WERI-Rb-1 (cell line): ENCODE results near the gene LLPH.

Experiments
- DNase-seq: peaks from one replicate; pipeline ENCODE4 v3.0.0-alpha.2; 2020
- H3K27ac ChIP-seq: fragments of 250-450 bp; sonication (Bioruptor Pico); 2 replicates; pipeline ENCODE4 v1.5.1; 2020; ENCODE audit warnings: mild to moderate bottlenecking, moderate library complexity
- H3K27me3 ChIP-seq: fragments of 250-450 bp; sonication (Bioruptor Pico); 2 replicates; pipeline ENCODE4 v1.5.1; 2021; ENCODE audit warnings: mild to moderate bottlenecking, low read depth, moderate library complexity; ENCODE audit not compliant: insufficient read depth, severe bottlenecking
- H3K36me3 ChIP-seq: fragments of 250-450 bp; sonication (Bioruptor Pico); 2 replicates; pipeline ENCODE4 v1.5.1; 2020; ENCODE audit warnings: mild to moderate bottlenecking, moderate library complexity
- H3K4me3 ChIP-seq: 2 replicates; pipeline ENCODE4 v1.5.1; 2011; ENCODE audit warnings: low read depth, mild to moderate bottlenecking, control low read depth, low read length
- H3K9me3 ChIP-seq: fragments of 250-450 bp; sonication (Bioruptor Pico); 2 replicates; pipeline ENCODE4 v1.5.1; 2021; ENCODE audit warnings: mild to moderate bottlenecking, moderate library complexity; ENCODE audit not compliant: severe bottlenecking
- TF ChIP-seq, protein P1 (sequence below): IDR thresholded peaks from 2 replicates; pipeline ENCODE4 v1.5.1; 2011; ENCODE audit warnings: low read depth, mild to moderate bottlenecking, control low read depth, inconsistent platforms, low read length

The LLPH gene

DNA sequence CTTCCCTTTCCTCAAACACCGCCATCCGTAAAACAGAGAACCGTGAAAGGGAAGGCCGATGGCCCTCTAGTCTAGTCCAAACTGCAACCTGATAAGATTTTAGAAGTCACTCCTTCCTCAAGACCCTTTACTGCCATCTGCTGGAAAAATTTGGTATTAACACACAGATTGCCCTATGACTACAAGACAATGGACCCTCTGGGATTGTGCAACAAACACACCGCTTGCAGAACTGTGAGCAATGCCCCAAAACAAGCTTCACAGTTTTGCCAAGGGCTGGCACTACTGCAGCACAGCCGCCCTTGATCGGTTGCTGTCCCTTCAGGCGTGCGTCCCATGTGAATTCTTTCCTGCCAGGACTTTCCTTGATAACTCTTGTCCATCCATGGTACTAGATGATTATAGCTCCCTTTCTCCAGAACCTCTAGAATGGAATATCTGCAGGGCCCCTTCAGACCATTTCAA, 23.1 kb downstream of the LLPH start:
- TF ChIP-seq, protein P1, sequence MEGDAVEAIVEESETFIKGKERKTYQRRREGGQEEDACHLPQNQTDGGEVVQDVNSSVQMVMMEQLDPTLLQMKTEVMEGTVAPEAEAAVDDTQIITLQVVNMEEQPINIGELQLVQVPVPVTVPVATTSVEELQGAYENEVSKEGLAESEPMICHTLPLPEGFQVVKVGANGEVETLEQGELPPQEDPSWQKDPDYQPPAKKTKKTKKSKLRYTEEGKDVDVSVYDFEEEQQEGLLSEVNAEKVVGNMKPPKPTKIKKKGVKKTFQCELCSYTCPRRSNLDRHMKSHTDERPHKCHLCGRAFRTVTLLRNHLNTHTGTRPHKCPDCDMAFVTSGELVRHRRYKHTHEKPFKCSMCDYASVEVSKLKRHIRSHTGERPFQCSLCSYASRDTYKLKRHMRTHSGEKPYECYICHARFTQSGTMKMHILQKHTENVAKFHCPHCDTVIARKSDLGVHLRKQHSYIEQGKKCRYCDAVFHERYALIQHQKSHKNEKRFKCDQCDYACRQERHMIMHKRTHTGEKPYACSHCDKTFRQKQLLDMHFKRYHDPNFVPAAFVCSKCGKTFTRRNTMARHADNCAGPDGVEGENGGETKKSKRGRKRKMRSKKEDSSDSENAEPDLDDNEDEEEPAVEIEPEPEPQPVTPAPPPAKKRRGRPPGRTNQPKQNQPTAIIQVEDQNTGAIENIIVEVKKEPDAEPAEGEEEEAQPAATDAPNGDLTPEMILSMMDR = peak; percentile 57
- DNase-seq = peak; percentile 67
- Histone ChIP-seq H3K36me3 (no peaks in the 10 kb centered on the region), H3K27ac (no peak overlapping the region), H3K9me3 (no peaks in the 10 kb centered on the region), H3K27me3 (no peaks in the 10 kb centered on the region), H3K4me3 (no peak overlapping the region)

DNA sequence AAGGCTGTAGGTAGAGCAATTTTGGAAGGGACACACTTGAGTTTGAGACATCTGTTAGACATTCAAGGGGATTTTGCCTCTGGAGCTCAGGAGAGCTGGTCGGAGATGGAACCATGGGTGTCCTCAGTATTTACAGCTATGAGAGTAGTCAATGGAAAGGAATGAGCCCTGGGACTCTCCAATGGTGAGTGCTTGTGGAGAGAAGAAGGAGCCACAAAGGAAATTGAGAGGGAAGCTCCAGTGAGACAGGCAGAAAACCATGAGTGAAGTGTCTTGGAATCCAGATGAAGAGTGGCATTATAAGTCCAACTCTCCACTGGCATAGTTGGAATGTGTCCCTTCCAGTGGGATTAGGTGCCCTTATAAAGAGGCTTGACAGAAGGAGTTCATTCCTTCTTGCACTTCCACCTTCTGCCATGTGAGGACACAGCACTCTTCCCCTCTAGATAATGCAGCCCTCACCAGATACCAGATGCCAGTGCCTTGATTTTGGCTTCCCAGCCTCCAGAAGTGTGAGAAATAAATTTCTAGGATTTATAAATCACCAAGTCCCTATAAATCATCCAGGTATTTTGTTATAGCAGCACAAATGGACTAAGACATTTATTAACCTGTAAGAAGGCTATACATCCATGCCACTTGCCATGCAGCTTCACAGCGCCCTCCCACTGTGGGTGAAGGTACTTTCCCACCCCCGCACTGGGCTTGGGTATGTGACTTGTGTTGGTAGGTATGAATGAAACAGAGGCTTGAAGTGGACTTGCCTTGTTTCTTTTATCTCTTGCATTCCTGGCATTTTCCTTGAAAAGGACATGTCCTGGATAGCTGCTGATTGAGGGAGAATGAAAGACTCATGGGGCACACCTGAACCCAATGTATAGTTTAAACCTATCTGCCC, 27.3 kb downstream of the LLPH start:
- H3K36me3 ChIP-seq = no peaks in the 10 kb centered on the region
- peaks cover 8% of the 10 kb centered on the region for H3K9me3 ChIP-seq
- no peak for DNase-seq
- H3K27ac ChIP-seq = no peak overlapping the region
- TF ChIP-seq, protein P1 = no peak
- H3K4me3 ChIP-seq = no peak overlapping the region
- no peaks in the 10 kb centered on the region for H3K27me3 ChIP-seq

DNA sequence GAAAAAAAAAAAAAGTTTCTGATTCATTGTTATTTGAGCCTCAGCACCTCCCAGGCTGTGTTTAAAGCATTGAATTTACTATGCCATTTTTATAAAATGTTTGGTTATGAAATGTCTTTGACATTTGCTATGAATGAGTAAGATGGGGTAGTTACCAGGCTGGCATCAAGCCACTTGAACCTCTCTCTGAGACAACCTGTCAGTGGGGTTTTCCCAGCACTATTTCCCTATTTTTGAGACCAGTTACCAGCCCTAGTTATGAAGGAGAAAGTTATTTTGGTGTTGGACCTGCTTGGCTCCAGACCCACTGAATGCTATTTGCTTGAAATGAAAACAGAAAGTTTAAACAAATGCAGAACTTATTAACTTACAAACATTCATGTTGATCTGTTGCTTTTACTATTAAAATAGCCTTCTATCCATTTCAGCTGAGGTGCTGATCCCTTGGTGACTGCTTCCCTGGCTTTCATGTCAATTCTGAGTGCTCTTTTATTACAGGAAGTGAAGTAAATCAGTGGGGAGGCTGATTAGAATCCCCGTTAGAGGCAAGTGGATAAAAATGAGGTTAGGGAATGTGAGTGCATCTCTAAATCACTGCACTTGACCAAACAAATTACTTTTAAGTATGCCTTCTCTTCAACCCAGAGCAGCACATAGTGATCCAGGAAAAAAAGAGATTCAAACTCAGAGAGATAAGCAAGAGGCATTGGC, 37.8 kb downstream of the LLPH start:
- TF ChIP-seq, protein P1 = no peak
- Histone ChIP-seq H3K9me3 (no peaks in the 10 kb centered on the region), H3K36me3 (no peaks in the 10 kb centered on the region), H3K27me3 (no peaks in the 10 kb centered on the region), H3K4me3 (no peak overlapping the region), H3K27ac (no peak overlapping the region)
- DNase-seq = no peak

DNA sequence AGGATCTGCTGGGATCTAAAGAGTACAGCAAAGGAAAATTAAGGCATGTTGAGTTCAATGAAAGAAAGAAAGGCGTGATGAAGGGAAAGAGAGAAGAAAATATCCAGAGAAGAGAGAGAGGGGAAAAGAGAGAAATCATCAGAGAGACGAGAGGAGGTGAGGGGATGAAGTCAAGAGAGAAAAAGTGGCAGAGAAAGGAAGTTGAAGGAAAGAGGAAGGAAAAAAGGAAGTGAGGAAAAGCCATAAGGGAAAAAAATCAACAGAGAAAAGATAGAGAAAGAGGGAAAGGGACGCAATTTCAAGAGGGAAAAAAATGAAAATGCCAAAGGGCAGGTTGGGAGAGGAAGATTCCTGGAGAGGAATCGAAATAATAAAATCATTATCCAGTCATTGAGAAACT, 40.4 kb downstream of the LLPH start:
- Histone ChIP-seq H3K27me3 (no peaks in the 10 kb centered on the region), H3K4me3 (no peak overlapping the region), H3K9me3 (no peaks in the 10 kb centered on the region), H3K27ac (no peak overlapping the region), H3K36me3 (no peaks in the 10 kb centered on the region)
- TF ChIP-seq, protein P1 = no peak
- no peak for DNase-seq

DNA sequence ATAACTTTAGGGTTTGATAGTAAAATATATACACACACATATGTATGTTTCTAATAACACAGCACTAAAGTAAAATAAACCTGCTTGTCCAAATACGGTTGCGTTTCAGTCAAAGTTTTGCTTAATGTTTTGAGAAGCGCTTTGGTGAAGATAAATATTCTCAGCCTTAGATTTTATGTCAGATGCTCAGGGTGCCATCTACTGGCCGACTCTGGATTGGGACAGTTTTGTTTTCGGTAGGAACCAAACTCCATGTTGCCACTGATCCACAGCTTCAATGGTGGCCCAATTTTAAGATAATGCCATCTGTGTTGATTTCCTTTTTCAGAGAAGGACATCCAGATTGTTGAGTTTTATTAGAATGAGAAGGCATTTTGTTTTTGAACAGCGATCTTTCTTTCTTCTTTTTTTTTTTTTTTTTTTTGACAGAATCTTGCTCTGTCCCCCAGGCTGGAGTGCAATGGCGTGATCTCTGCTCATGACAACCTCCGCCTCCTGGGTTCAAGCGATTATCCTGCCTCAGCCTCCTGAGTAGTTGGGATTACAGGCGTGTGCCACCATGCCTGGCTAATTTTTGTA, 43.1 kb downstream of the LLPH start:
- Histone ChIP-seq H3K36me3 (no peaks in the 10 kb centered on the region), H3K9me3 (no peaks in the 10 kb centered on the region), H3K4me3 (no peak overlapping the region), H3K27ac (no peak overlapping the region), H3K27me3 (no peaks in the 10 kb centered on the region)
- TF ChIP-seq, protein P1 = peak; percentile 62
- peak; percentile 55 for DNase-seq
